ENCODE measurements around the gene TGFBRAP1.

Gene TGFBRAP1

DNA sequence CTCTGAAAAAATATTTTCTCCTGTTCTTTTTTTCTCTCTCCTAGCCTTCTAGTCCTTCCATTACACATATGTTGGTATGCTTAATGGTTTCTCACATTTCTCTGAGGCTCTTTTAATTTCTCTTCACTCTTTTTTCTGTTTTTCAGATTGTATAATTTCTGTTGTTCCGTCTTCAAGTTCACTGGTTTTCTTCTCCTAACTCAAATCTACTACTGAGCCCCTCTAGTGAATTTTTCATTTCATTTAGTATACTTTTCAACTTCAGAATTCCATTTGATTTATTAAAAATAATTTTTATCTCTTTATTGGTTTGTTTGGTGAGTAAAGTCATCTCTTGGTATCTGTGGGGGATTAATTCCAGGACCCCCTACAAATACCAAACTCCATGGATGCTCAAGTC lies 27.6 kb upstream of the TGFBRAP1 start:
- TF ChIP-seq, protein P1, sequence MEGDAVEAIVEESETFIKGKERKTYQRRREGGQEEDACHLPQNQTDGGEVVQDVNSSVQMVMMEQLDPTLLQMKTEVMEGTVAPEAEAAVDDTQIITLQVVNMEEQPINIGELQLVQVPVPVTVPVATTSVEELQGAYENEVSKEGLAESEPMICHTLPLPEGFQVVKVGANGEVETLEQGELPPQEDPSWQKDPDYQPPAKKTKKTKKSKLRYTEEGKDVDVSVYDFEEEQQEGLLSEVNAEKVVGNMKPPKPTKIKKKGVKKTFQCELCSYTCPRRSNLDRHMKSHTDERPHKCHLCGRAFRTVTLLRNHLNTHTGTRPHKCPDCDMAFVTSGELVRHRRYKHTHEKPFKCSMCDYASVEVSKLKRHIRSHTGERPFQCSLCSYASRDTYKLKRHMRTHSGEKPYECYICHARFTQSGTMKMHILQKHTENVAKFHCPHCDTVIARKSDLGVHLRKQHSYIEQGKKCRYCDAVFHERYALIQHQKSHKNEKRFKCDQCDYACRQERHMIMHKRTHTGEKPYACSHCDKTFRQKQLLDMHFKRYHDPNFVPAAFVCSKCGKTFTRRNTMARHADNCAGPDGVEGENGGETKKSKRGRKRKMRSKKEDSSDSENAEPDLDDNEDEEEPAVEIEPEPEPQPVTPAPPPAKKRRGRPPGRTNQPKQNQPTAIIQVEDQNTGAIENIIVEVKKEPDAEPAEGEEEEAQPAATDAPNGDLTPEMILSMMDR (IDR thresholded peaks at IDR 0.05; ENCODE audit: low read length, missing control alignments) = no peak
- no peak for DNase-seq (ENCODE audit: low read depth)
- no peak overlapping the region for H3K4me3 ChIP-seq (replicated peaks; ENCODE audit: low read depth, low read length)

GRCh38 chr2:105344704-105345345 lies 15.3 kb upstream of the TGFBRAP1 start:
- DNase-seq (ENCODE audit: low read depth) = peak; percentile 65
- H3K4me3 ChIP-seq (replicated peaks; ENCODE audit: low read depth, low read length) = no peak overlapping the region
- TF ChIP-seq, protein P1 (IDR thresholded peaks at IDR 0.05; ENCODE audit: low read length, missing control alignments) = peak; percentile 38

GRCh38 chr2:105339414-105339813 lies 9.9 kb upstream of the TGFBRAP1 start:
- H3K4me3 ChIP-seq (replicated peaks; ENCODE audit: low read depth, low read length) = no peak overlapping the region
- DNase-seq (ENCODE audit: low read depth) = no peak
- TF ChIP-seq, protein P1 (IDR thresholded peaks at IDR 0.05; ENCODE audit: low read length, missing control alignments) = no peak

- H3K4me3 ChIP-seq (replicated peaks; ENCODE audit: low read depth, low read length) = peak overlapping the region; percentile 86
- TF ChIP-seq, protein P1 (IDR thresholded peaks at IDR 0.05; ENCODE audit: low read length, missing control alignments) = no peak
- no peak for DNase-seq (ENCODE audit: low read depth)
Measured at GRCh38 chr2:105338020-105338385, 8.5 kb upstream of the TGFBRAP1 start.

DNA sequence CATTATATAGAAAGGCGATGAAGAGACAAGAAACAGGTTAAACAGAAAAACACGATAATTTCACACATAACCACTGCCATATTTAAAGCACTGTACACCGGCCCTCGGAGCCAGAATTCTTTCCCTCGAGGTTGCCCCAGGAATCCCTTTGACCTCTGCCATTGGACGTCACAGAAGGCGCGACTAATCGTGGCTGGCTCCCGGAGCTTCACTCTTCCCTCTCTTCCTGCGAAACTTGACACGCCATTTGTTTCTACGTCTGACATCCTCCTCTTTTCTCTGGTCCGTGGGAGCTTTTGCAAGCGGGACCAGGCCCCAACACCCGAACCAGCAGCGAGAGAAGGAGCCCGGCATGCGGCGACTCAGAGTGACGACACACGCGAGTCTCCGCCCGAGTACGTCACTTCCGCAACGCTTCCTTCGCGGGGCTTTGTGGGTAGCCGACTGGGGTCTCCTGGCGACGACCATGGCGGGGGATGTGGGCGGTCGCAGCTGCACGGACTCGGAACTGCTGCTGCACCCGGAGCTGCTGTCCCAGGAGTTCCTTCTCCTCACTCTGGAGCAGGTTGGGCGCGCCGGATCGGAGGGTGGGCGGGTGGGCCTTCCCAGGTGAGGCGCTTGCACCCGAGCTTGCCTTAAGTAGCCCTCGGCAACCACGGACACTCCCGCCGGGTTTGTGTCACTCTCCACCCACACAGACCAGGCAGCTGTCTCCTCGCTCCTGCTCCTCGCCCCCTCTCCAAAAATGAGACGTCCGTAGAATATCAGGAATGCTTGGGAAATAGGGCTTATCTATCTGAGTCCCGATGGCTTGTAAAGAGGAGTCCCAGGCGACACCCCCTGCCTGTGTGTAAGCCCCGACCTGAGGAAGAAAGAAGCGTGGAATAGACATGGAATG lies 7.8 kb upstream of the TGFBRAP1 start, which contains the start of gene C2orf49:
Gene C2orf49 (plus strand): TSS at position 419 of the 898 bp plus-strand sequence. CDS start 48 bp downstream, at position 467.
- TF ChIP-seq, protein P1 (IDR thresholded peaks at IDR 0.05; ENCODE audit: low read length, missing control alignments) = no peak
- DNase-seq (ENCODE audit: low read depth) = peak; percentile 86
- H3K4me3 ChIP-seq (replicated peaks; ENCODE audit: low read depth, low read length) = peak within 1 kb of the TSS; percentile 86

GRCh38 chr2:105336786-105337121 lies 7.2 kb upstream of the TGFBRAP1 start:
- DNase-seq (ENCODE audit: low read depth) = no peak
- TF ChIP-seq, protein P1 (IDR thresholded peaks at IDR 0.05; ENCODE audit: low read length, missing control alignments) = no peak
- H3K4me3 ChIP-seq (replicated peaks; ENCODE audit: low read depth, low read length) = peak overlapping the region; percentile 86
